GM12874 (cell line): Measurements from ENCODE around the gene EPHA6.

Source experiments
- TF ChIP-seq, protein P1 (sequence below): IDR thresholded peaks from 2 replicates; pipeline ENCODE4 v1.5.1; 2011; ENCODE audit warnings: low read depth, mild to moderate bottlenecking, control low read depth, low read length, moderate library complexity; ENCODE audit not compliant: insufficient read depth

EPHA6 gene

DNA sequence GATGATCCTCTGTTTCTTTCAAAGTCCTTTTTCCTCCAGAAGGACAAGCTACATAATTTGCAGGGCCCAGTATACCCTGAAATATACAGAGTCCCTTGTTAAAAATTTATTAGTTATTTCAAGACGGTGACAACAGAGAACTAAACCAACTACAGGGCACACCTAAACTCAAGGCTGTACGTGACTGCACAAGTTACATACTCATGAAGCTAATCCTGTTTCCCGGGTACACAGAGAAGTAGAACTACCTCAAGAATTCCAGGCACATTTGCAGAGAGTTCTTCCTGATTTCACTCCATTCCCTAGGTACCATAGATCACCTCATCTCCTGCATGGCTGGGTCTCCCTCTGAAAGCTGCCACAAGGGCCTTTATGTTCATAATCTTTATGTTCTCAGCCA, 670.8 kb downstream of the EPHA6 start:
- TF ChIP-seq, protein P1, sequence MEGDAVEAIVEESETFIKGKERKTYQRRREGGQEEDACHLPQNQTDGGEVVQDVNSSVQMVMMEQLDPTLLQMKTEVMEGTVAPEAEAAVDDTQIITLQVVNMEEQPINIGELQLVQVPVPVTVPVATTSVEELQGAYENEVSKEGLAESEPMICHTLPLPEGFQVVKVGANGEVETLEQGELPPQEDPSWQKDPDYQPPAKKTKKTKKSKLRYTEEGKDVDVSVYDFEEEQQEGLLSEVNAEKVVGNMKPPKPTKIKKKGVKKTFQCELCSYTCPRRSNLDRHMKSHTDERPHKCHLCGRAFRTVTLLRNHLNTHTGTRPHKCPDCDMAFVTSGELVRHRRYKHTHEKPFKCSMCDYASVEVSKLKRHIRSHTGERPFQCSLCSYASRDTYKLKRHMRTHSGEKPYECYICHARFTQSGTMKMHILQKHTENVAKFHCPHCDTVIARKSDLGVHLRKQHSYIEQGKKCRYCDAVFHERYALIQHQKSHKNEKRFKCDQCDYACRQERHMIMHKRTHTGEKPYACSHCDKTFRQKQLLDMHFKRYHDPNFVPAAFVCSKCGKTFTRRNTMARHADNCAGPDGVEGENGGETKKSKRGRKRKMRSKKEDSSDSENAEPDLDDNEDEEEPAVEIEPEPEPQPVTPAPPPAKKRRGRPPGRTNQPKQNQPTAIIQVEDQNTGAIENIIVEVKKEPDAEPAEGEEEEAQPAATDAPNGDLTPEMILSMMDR = no peak

GRCh38 chr3:97487587-97487986, 673.2 kb downstream of the EPHA6 start:
- TF ChIP-seq, protein P1 = no peak

GRCh38 chr3:97488741-97489140, 674.3 kb downstream of the EPHA6 start:
- TF ChIP-seq, protein P1 = no peak

DNA sequence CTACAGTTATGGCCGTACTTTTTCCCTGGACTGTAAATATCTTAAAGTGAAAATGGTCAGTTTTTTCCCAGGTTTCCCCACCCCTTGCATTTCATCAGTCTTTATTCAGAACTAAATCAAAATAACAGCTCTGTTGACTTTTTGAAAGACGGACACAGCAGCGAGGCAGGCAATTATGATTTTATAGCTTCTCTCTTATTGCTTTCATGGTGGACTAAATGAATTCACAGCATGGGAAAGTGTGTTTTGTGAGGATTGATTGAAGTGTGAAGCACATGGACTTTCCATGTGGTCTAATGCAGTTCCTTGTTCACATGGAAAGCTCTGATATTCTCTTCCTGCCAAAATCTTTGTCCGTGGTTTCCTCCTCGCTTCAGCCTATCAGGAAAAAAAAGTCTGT, 681.5 kb downstream of the EPHA6 start:
- TF ChIP-seq, protein P1 = no peak

- TF ChIP-seq, protein P1 = no peak
Observed at GRCh38 chr3:97497138-97497537, 682.7 kb downstream of the EPHA6 start.

- TF ChIP-seq, protein P1 = no peak
Observed at GRCh38 chr3:97504463-97504862, 690.1 kb downstream of the EPHA6 start.

DNA sequence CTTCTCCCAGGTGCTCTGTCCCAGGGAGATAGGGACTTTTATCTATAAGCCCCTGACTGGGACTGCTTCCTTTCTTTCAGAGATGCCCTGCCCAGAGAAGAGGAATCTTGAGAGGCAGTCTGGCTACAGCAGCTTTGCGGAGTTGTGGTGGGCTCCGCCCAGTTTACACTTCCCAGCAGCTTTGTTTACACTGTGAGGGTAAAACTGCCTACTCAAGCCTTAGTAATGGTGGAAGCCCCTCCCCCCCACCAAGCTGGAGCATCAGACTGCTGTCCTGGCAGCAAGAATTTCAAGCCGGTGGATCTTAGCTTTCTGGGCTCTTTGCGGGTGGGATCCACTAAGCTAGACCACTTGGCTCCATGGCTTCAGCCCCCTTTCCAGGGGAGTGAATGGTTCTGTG, 696.4 kb downstream of the EPHA6 start:
- TF ChIP-seq, protein P1 = no peak

- TF ChIP-seq, protein P1 = no peak
Observed at GRCh38 chr3:97515076-97515475, 700.7 kb downstream of the EPHA6 start.
